GM23338 (cell line): ENCODE measurements around the gene CD48. TPM values are rescaled to one million over a fixed set of nuclear protein-coding genes. Genes with fewer than 3 reads are reported as not detected.

Source experiments
- ATAC-seq: fragments of 200-7000 bp; cut with Tn5 transposase; 3 replicates; pipeline ENCODE4 v1.9.1; 2020
- DNase-seq: peaks from one replicate; pipeline ENCODE4 v3.0.0-alpha.2; 2015; ENCODE audit warnings: low spot score
- H2AFZ ChIP-seq: fragments of 200-600 bp; sonication (generic); 2 replicates; pipeline ENCODE4 v1.8.0; 2016; ENCODE audit warnings: antibody characterized with exemption, mild to moderate bottlenecking, moderate library complexity
- H3F3A ChIP-seq: fragments of 200-600 bp; sonication (generic); replicated peaks from 2 replicates; pipeline ENCODE4 v1.8.0; 2017; ENCODE audit warnings: antibody characterized with exemption, mixed run types, low read depth
- H3K27ac ChIP-seq: fragments of 200-600 bp; sonication (generic); 2 replicates; pipeline ENCODE4 v1.6.1; 2016; ENCODE audit warnings: low read depth
- H3K27me3 ChIP-seq: fragments of 200-600 bp; sonication (generic); 2 replicates; pipeline ENCODE4 v1.8.0; 2016; ENCODE audit warnings: mild to moderate bottlenecking, mixed run types, moderate library complexity; ENCODE audit not compliant: insufficient read depth
- H3K36me3 ChIP-seq: fragments of 200-600 bp; sonication (generic); 2 replicates; pipeline ENCODE4 v1.8.0; 2016; ENCODE audit warnings: mild to moderate bottlenecking; ENCODE audit not compliant: insufficient read depth
- H3K4me1 ChIP-seq: fragments of 200-600 bp; sonication (generic); 2 replicates; pipeline ENCODE4 v1.8.0; 2016; ENCODE audit warnings: mild to moderate bottlenecking, moderate library complexity; ENCODE audit not compliant: insufficient read depth
- H3K4me2 ChIP-seq: fragments of 200-600 bp; sonication (generic); 2 replicates; pipeline ENCODE4 v1.7.1; 2017; ENCODE audit warnings: mixed run types
- H3K4me3 ChIP-seq: fragments of 200-600 bp; sonication (generic); 2 replicates; pipeline ENCODE4 v1.6.1; 2016; ENCODE audit warnings: mixed run types
- H3K79me2 ChIP-seq: fragments of 200-600 bp; sonication (generic); replicated peaks from 2 replicates; pipeline ENCODE4 v1.8.0; 2017; ENCODE audit warnings: mild to moderate bottlenecking; ENCODE audit not compliant: insufficient read depth
- H3K9me2 ChIP-seq: fragments of 200-600 bp; sonication (generic); 2 replicates; pipeline ENCODE4 v1.8.0; 2017; ENCODE audit not compliant: insufficient read depth
- H4K20me1 ChIP-seq: fragments of 200-600 bp; sonication (generic); replicated peaks from 2 replicates; pipeline ENCODE4 v1.8.0; 2017; ENCODE audit warnings: mild to moderate bottlenecking; ENCODE audit not compliant: insufficient read depth
- H3K27ac Mint-ChIP-seq: 2 replicates; pipeline ENCODE4 v1.8.0; 2020; ENCODE audit warnings: inconsistent platforms, mild to moderate bottlenecking, moderate library complexity, mixed read lengths
- H3K27me3 Mint-ChIP-seq: 3 replicates; pipeline ENCODE4 v1.8.0; 2022; ENCODE audit warnings: low read depth, mild to moderate bottlenecking, moderate library complexity, mixed read lengths, inconsistent platforms; ENCODE audit not compliant: insufficient read depth, poor library complexity
- H3K36me3 Mint-ChIP-seq: 3 replicates; pipeline ENCODE4 v1.8.0; 2021; ENCODE audit warnings: low read depth, mild to moderate bottlenecking, inconsistent platforms, moderate library complexity, mixed read lengths
- H3K4me1 Mint-ChIP-seq: 3 replicates; pipeline ENCODE4 v1.8.0; 2020; ENCODE audit warnings: mild to moderate bottlenecking, inconsistent platforms, mixed read lengths
- H3K4me3 Mint-ChIP-seq: 3 replicates; pipeline ENCODE4 v1.8.0; 2021; ENCODE audit warnings: moderate library complexity, mild to moderate bottlenecking, inconsistent platforms, mixed read lengths
- H3K9me3 Mint-ChIP-seq: 3 replicates; pipeline ENCODE4 v1.8.0; 2020; ENCODE audit warnings: moderate library complexity, mild to moderate bottlenecking, inconsistent platforms, mixed read lengths
- CREB1 ChIP-seq: fragments of 250-450 bp; sonication (Bioruptor Pico); IDR thresholded peaks from 2 replicates; pipeline ENCODE4 v1.5.0; 2020; ENCODE audit warnings: low read depth, mild to moderate bottlenecking, moderate library complexity
- CTCF ChIP-seq, 2 experiments: fragments of 200-600 bp in 1 of 2; sonication (generic) in 1 of 2; conservative IDR thresholded peaks; 2 replicates each; pipeline versions ENCODE4 v1.5.1 to v1.6.1; 2016 to 2017; ENCODE audit warnings: antibody characterized with exemption in 2 of 2, low read depth in 2 of 2, mild to moderate bottlenecking in 2 of 2, moderate library complexity in 1 of 2
- ETS1 ChIP-seq: IDR thresholded peaks from 2 replicates; pipeline ENCODE4 v1.6.1; 2016; ENCODE audit warnings: antibody characterized with exemption
- EZH2 ChIP-seq: fragments of 200-600 bp; sonication (generic); IDR thresholded peaks from one replicate; pipeline ENCODE4 v1.8.0; 2017; ENCODE audit warnings: antibody characterized with exemption, mild to moderate bottlenecking, low read depth; ENCODE audit not compliant: unreplicated experiment
- EZH2phosphoT487 ChIP-seq: fragments of 200-600 bp; sonication (generic); IDR thresholded peaks from one replicate; pipeline ENCODE4 v1.8.1; 2018; ENCODE audit warnings: antibody characterized with exemption; ENCODE audit not compliant: unreplicated experiment
- JUNB ChIP-seq: IDR thresholded peaks from one replicate; pipeline ENCODE4 v1.6.1; 2016; ENCODE audit warnings: antibody characterized with exemption; ENCODE audit not compliant: unreplicated experiment
- NANOG ChIP-seq: IDR thresholded peaks from 2 replicates; pipeline ENCODE4 v1.6.1; 2016; ENCODE audit warnings: antibody characterized with exemption, borderline replicate concordance
- POLR2AphosphoS5 ChIP-seq: IDR thresholded peaks from 2 replicates; pipeline ENCODE4 v1.6.1; 2016; ENCODE audit warnings: antibody characterized with exemption, low read depth
- STAT1 ChIP-seq: IDR thresholded peaks from one replicate; pipeline ENCODE4 v1.6.1; 2016; ENCODE audit warnings: antibody characterized with exemption; ENCODE audit not compliant: unreplicated experiment
- ZNF114 ChIP-seq: fragments of 250-450 bp; sonication (Bioruptor Pico); IDR thresholded peaks from 2 replicates; pipeline ENCODE4 v1.5.0; 2020; ENCODE audit warnings: mild to moderate bottlenecking, moderate library complexity
- ZNF331 ChIP-seq: fragments of 250-450 bp; sonication (Bioruptor Pico); IDR thresholded peaks from 2 replicates; pipeline ENCODE4 v1.5.0; 2020; ENCODE audit warnings: low read depth, mild to moderate bottlenecking, moderate library complexity
- polyA plus RNA-seq: library from polyadenylated mRNA; unstranded; fragments of >200 nt; fragmentation: Nextera tagmentation; extraction: Ambion mirVana; gene quantifications from 2 replicates; pipeline ENCODE4 v1.2.1, GENCODE V29; 2016
- total RNA-seq: library from RNA; depleted of rRNA; stranded (reverse); fragments of >200 nt; shearing (Covaris generic); gene quantifications from 2 replicates; pipeline ENCODE4 v1.2.3, GENCODE V29; 2014
- TF ChIP-seq, protein P1 (sequence below): fragments of 250-450 bp; sonication (Bioruptor Pico); IDR thresholded peaks from 2 replicates; pipeline ENCODE4 v1.5.0; 2020; ENCODE audit warnings: mild to moderate bottlenecking, moderate library complexity
- TF ChIP-seq, protein P2 (sequence below): IDR thresholded peaks from one replicate; pipeline ENCODE4 v1.6.1; 2018; ENCODE audit warnings: antibody characterized with exemption; ENCODE audit not compliant: unreplicated experiment

Gene CD48
- total and polyA plus RNA-seq, 2 experiments from 2014 or later = 0.34 to 0.45 TPM

GRCh38 chr1:160651433-160652064 lies 60.1 kb downstream of the CD48 start:
- Histone ChIP-seq H3K36me3 (no peaks in the 10 kb centered on the region), H3K27me3 (no peaks in the 10 kb centered on the region), H3K27ac (peak overlapping the region; percentile 45), H3K4me2 (peak overlapping the region; percentile 56), H2AFZ (peak overlapping the region; percentile 23; the same call in 1 of the 2 replicates), H3K9me2 (peaks cover 23% of the 10 kb centered on the region), H4K20me1 (no peaks in the 10 kb centered on the region), H3F3A (peaks cover 3% of the 10 kb centered on the region; the same call in 1 of the 2 replicates), H3K4me1 (peaks cover 25% of the 10 kb centered on the region), H3K79me2 (no peaks in the 10 kb centered on the region), H3K4me3 (no peak overlapping the region)
- H3K4me3 Mint-ChIP-seq = no peak overlapping the region; the same call in 2 of the 3 replicates
- no peaks in the 10 kb centered on the region for H3K9me3 Mint-ChIP-seq
- H3K27me3 Mint-ChIP-seq = peaks cover 8% of the 10 kb centered on the region
- 0 out of 2 replicates have a peak overlapping the region, but pooled peaks have one; percentile 21 for H3K27ac Mint-ChIP-seq
- peaks cover 32% of the 10 kb centered on the region for H3K4me1 Mint-ChIP-seq
- no peaks in the 10 kb centered on the region; the same call in 2 of the 3 replicates for H3K36me3 Mint-ChIP-seq
- TF ChIP-seq POLR2AphosphoS5 = no peak
- TF ChIP-seq ZNF114 = no peak
- TF ChIP-seq, protein P1, sequence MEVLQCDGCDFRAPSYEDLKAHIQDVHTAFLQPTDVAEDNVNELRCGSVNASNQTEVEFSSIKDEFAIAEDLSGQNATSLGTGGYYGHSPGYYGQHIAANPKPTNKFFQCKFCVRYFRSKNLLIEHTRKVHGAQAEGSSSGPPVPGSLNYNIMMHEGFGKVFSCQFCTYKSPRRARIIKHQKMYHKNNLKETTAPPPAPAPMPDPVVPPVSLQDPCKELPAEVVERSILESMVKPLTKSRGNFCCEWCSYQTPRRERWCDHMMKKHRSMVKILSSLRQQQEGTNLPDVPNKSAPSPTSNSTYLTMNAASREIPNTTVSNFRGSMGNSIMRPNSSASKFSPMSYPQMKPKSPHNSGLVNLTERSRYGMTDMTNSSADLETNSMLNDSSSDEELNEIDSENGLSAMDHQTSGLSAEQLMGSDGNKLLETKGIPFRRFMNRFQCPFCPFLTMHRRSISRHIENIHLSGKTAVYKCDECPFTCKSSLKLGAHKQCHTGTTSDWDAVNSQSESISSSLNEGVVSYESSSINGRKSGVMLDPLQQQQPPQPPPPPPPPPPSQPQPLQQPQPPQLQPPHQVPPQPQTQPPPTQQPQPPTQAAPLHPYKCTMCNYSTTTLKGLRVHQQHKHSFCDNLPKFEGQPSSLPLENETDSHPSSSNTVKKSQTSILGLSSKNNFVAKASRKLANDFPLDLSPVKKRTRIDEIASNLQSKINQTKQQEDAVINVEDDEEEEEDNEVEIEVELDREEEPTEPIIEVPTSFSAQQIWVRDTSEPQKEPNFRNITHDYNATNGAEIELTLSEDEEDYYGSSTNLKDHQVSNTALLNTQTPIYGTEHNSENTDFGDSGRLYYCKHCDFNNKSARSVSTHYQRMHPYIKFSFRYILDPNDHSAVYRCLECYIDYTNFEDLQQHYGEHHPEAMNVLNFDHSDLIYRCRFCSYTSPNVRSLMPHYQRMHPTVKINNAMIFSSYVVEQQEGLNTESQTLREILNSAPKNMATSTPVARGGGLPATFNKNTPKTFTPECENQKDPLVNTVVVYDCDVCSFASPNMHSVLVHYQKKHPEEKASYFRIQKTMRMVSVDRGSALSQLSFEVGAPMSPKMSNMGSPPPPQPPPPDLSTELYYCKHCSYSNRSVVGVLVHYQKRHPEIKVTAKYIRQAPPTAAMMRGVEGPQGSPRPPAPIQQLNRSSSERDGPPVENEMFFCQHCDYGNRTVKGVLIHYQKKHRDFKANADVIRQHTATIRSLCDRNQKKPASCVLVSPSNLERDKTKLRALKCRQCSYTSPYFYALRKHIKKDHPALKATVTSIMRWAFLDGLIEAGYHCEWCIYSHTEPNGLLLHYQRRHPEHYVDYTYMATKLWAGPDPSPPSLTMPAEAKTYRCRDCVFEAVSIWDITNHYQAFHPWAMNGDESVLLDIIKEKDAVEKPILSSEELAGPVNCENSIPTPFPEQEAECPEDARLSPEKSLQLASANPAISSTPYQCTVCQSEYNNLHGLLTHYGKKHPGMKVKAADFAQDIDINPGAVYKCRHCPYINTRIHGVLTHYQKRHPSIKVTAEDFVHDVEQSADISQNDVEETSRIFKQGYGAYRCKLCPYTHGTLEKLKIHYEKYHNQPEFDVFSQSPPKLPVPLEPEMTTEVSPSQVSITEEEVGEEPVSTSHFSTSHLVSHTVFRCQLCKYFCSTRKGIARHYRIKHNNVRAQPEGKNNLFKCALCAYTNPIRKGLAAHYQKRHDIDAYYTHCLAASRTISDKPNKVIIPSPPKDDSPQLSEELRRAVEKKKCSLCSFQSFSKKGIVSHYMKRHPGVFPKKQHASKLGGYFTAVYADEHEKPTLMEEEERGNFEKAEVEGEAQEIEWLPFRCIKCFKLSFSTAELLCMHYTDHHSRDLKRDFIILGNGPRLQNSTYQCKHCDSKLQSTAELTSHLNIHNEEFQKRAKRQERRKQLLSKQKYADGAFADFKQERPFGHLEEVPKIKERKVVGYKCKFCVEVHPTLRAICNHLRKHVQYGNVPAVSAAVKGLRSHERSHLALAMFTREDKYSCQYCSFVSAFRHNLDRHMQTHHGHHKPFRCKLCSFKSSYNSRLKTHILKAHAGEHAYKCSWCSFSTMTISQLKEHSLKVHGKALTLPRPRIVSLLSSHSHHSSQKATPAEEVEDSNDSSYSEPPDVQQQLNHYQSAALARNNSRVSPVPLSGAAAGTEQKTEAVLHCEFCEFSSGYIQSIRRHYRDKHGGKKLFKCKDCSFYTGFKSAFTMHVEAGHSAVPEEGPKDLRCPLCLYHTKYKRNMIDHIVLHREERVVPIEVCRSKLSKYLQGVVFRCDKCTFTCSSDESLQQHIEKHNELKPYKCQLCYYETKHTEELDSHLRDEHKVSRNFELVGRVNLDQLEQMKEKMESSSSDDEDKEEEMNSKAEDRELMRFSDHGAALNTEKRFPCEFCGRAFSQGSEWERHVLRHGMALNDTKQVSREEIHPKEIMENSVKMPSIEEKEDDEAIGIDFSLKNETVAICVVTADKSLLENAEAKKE (CRISPR knock-in tag) = no peak
- TF ChIP-seq NANOG = no peak
- no peak for TF ChIP-seq CTCF (conservative IDR thresholded peaks at IDR 0.05; ENCODE audit: low read depth in 2 of 2)
- TF ChIP-seq JUNB = no peak
- TF ChIP-seq, protein P2, sequence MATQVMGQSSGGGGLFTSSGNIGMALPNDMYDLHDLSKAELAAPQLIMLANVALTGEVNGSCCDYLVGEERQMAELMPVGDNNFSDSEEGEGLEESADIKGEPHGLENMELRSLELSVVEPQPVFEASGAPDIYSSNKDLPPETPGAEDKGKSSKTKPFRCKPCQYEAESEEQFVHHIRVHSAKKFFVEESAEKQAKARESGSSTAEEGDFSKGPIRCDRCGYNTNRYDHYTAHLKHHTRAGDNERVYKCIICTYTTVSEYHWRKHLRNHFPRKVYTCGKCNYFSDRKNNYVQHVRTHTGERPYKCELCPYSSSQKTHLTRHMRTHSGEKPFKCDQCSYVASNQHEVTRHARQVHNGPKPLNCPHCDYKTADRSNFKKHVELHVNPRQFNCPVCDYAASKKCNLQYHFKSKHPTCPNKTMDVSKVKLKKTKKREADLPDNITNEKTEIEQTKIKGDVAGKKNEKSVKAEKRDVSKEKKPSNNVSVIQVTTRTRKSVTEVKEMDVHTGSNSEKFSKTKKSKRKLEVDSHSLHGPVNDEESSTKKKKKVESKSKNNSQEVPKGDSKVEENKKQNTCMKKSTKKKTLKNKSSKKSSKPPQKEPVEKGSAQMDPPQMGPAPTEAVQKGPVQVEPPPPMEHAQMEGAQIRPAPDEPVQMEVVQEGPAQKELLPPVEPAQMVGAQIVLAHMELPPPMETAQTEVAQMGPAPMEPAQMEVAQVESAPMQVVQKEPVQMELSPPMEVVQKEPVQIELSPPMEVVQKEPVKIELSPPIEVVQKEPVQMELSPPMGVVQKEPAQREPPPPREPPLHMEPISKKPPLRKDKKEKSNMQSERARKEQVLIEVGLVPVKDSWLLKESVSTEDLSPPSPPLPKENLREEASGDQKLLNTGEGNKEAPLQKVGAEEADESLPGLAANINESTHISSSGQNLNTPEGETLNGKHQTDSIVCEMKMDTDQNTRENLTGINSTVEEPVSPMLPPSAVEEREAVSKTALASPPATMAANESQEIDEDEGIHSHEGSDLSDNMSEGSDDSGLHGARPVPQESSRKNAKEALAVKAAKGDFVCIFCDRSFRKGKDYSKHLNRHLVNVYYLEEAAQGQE = no peak
- TF ChIP-seq STAT1 = no peak
- no peak for TF ChIP-seq CREB1 (CRISPR knock-in tag)
- no peak for TF ChIP-seq EZH2
- TF ChIP-seq EZH2phosphoT487 = no peak
- TF ChIP-seq ZNF331 (CRISPR knock-in tag) = no peak
- no peak for TF ChIP-seq ETS1
- DNase-seq (no peak), ATAC-seq (peak; percentile 36; the same call in 2 of the 3 replicates)
